Hepatocyte (in vitro differentiated cells): ENCODE measurements around the gene SYNGR4.

Experiments used
- EZH2 ChIP-seq: fragments of 200-600 bp; sonication (generic); IDR thresholded peaks from 2 replicates; pipeline ENCODE4 v1.6.1; 2016; ENCODE audit warnings: antibody characterized with exemption, mild to moderate bottlenecking, borderline replicate concordance
- TF ChIP-seq, protein P1 (sequence below): fragments of 200-600 bp; sonication (generic); IDR thresholded peaks from 2 replicates; pipeline ENCODE4 v1.5.1; 2016; ENCODE audit warnings: antibody characterized with exemption, mild to moderate bottlenecking; ENCODE audit not compliant: poor library complexity

DNA sequence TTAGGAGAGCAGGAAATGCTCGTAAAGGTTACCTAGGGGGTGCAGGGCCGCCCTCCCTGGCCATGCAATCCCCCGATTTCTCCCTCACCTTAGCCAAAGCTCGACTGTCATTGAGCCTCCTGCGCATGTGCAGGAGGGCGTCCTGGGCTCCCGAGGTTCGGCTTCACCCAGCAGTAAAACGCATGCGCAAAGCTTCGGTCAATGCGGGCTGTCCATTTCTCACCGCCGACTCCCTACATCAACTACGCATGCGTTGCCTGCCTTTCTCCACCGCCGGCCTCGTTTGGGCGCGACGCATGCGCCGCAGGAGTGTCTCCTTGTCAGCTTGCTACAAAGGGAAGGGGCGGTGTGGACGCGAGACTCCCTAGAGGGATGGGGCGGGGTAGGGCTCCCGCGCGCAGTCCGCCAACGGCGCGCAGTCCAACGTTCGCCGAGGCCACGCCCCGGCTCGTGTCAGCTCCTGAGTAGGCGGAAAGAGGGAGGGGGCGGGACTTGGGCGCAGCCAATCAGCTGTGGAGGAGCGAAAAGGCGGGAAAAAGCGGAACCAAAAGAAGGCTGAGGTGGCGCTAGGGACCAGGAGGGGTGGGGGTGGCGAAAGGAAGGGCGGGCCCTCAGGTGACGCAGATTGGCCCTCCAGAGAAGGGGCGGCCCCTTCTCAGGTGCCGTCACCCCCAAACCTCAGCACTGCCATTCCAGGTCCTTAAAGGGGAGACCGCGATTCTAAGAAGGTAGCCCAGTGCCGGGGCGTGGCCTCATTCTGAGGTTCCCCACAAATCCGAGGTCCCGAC is at the start of gene SYNGR4, which contains the start of gene TMEM143:
- TF ChIP-seq, protein P1, sequence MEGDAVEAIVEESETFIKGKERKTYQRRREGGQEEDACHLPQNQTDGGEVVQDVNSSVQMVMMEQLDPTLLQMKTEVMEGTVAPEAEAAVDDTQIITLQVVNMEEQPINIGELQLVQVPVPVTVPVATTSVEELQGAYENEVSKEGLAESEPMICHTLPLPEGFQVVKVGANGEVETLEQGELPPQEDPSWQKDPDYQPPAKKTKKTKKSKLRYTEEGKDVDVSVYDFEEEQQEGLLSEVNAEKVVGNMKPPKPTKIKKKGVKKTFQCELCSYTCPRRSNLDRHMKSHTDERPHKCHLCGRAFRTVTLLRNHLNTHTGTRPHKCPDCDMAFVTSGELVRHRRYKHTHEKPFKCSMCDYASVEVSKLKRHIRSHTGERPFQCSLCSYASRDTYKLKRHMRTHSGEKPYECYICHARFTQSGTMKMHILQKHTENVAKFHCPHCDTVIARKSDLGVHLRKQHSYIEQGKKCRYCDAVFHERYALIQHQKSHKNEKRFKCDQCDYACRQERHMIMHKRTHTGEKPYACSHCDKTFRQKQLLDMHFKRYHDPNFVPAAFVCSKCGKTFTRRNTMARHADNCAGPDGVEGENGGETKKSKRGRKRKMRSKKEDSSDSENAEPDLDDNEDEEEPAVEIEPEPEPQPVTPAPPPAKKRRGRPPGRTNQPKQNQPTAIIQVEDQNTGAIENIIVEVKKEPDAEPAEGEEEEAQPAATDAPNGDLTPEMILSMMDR, result no peak
- TF ChIP-seq EZH2, result no peak
